Measurements from ENCODE around the gene SLC13A3.
A peak's percentile ranks its signal among the peaks of the same experiment; 100 is the strongest.

- TF ChIP-seq CTCF (IDR thresholded peaks at IDR 0.05; ENCODE audit: low read depth, low read length, missing input control), result no peak
- no peak for TF ChIP-seq YY1 (IDR thresholded peaks at IDR 0.05)
- no peak for TF ChIP-seq EGR1 (IDR thresholded peaks at IDR 0.05; ENCODE audit: low read depth in 2 of 2)
- TF ChIP-seq TAF1 (conservative IDR thresholded peaks at IDR 0.05), result no peak
- TF ChIP-seq REST (IDR thresholded peaks at IDR 0.05), result no peak
- no peak for TF ChIP-seq RAD21 (IDR thresholded peaks at IDR 0.05)
- peak; percentile 55 for TF ChIP-seq MAX (IDR thresholded peaks at IDR 0.05)
Measured at GRCh38 chr20:46607849-46608497, 43.3 kb downstream of the SLC13A3 start.

Data from liver (tissue), 3 donors.